SK-N-SH treated with all-trans-retinoic acid at 6 μM for 48 hours (cell line): ENCODE data around the gene ITGAV.

Experiments
- ATAC-seq: fragments of 200-7000 bp; cut with Tn5 transposase; 3 replicates; pipeline ENCODE4 v1.9.1; 2020; ENCODE audit warnings: mild to moderate bottlenecking, moderate library complexity
- BACH2 ChIP-seq: fragments of 250-450 bp; sonication (Bioruptor Pico); IDR thresholded peaks from 2 replicates; pipeline ENCODE4 v1.9.0; 2021; ENCODE audit warnings: mild to moderate bottlenecking, borderline replicate concordance
- CSDC2 ChIP-seq: fragments of 250-450 bp; sonication (Bioruptor Pico); IDR thresholded peaks from 2 replicates; pipeline ENCODE4 v1.5.0; 2020; ENCODE audit warnings: mild to moderate bottlenecking, moderate library complexity
- ESRRG ChIP-seq: fragments of 250-450 bp; sonication (Bioruptor Pico); IDR thresholded peaks from 2 replicates; pipeline ENCODE4 v1.6.1; 2021; ENCODE audit warnings: mild to moderate bottlenecking
- GLIS3 ChIP-seq: fragments of 250-450 bp; sonication (Bioruptor Pico); IDR thresholded peaks from 2 replicates; pipeline ENCODE4 v1.5.0; 2020; ENCODE audit warnings: mild to moderate bottlenecking, moderate library complexity
- ISL1 ChIP-seq: fragments of 250-450 bp; sonication (Bioruptor Pico); IDR thresholded peaks from 2 replicates; pipeline ENCODE4 v2.1.2; 2022; ENCODE audit warnings: mild to moderate bottlenecking, moderate library complexity
- OSR1 ChIP-seq: fragments of 250-450 bp; sonication (Bioruptor Pico); IDR thresholded peaks from 2 replicates; pipeline ENCODE4 v1.8.0; 2022; ENCODE audit warnings: moderate library complexity, mild to moderate bottlenecking, inconsistent platforms
- PATZ1 ChIP-seq: fragments of 250-450 bp; sonication (Bioruptor Pico); IDR thresholded peaks from 2 replicates; pipeline ENCODE4 v1.8.0; 2020; ENCODE audit warnings: mild to moderate bottlenecking, moderate library complexity, borderline replicate concordance
- POU6F1 ChIP-seq: fragments of 250-450 bp; sonication (Bioruptor Pico); IDR thresholded peaks from 2 replicates; pipeline ENCODE4 v1.8.0; 2021; ENCODE audit warnings: low read depth, mild to moderate bottlenecking, moderate library complexity, borderline replicate concordance
- PPARA ChIP-seq: fragments of 250-450 bp; sonication (Bioruptor Pico); IDR thresholded peaks from 2 replicates; pipeline ENCODE4 v1.5.0; 2020; ENCODE audit warnings: mild to moderate bottlenecking, borderline replicate concordance
- RARB ChIP-seq: fragments of 250-450 bp; sonication (Bioruptor Pico); IDR thresholded peaks from 2 replicates; pipeline ENCODE4 v1.8.0; 2021; ENCODE audit warnings: mild to moderate bottlenecking, moderate library complexity
- SNAI2 ChIP-seq: fragments of 250-450 bp; sonication (Bioruptor Pico); IDR thresholded peaks from 2 replicates; pipeline ENCODE4 v1.5.0; 2020; ENCODE audit warnings: mild to moderate bottlenecking, moderate library complexity
- TOX ChIP-seq: fragments of 250-450 bp; sonication (Bioruptor Pico); IDR thresholded peaks from 2 replicates; pipeline ENCODE4 v1.8.0; 2021; ENCODE audit warnings: mild to moderate bottlenecking, moderate library complexity, borderline replicate concordance
- TSHZ2 ChIP-seq: fragments of 250-450 bp; sonication (Bioruptor Pico); IDR thresholded peaks from 2 replicates; pipeline ENCODE4 v1.5.0; 2020; ENCODE audit warnings: mild to moderate bottlenecking, moderate library complexity
- ZC3H10 ChIP-seq: fragments of 250-450 bp; sonication (Bioruptor Pico); IDR thresholded peaks from 2 replicates; pipeline ENCODE4 v1.5.1; 2021; ENCODE audit warnings: mild to moderate bottlenecking, moderate library complexity
- ZFP3 ChIP-seq: fragments of 250-450 bp; sonication (Bioruptor Pico); IDR thresholded peaks from 2 replicates; pipeline ENCODE4 v1.5.0; 2020; ENCODE audit warnings: mild to moderate bottlenecking, moderate library complexity
- ZNF565 ChIP-seq: fragments of 450-650 bp; formaldehyde crosslinking; conservative IDR thresholded peaks from 2 replicates; pipeline ENCODE4 v1.5.0; 2020; ENCODE audit warnings: low read depth, mild to moderate bottlenecking, moderate library complexity
- ZNF70 ChIP-seq: fragments of 450-650 bp; formaldehyde crosslinking; IDR thresholded peaks from 2 replicates; pipeline ENCODE4 v1.5.0; 2020; ENCODE audit warnings: mild to moderate bottlenecking, moderate library complexity
- TF ChIP-seq, protein P1 (sequence below): fragments of 250-450 bp; sonication (Bioruptor Pico); IDR thresholded peaks from 2 replicates; pipeline ENCODE4 v1.5.1; 2021; ENCODE audit warnings: mild to moderate bottlenecking, moderate library complexity

ITGAV gene

GRCh38 chr2:186644791-186645190 lies 54.9 kb downstream of the ITGAV start (continued):
- TF ChIP-seq TSHZ2, result no peak
- TF ChIP-seq ZFP3, result no peak
- no peak for TF ChIP-seq GLIS3 (CRISPR knock-in tag)
- TF ChIP-seq, all 23 proteins: peak for 0

- no peak for ATAC-seq
- TF ChIP-seq ESRRG (CRISPR knock-in tag) (no peak), SNAI2 (CRISPR knock-in tag) (no peak), PATZ1 (CRISPR knock-in tag) (no peak), POU6F1 (CRISPR knock-in tag) (no peak), ZC3H10 (CRISPR knock-in tag) (no peak), TOX (CRISPR knock-in tag) (no peak), ZNF565 (CRISPR knock-in tag) (no peak), CSDC2 (CRISPR knock-in tag) (no peak)
- TF ChIP-seq, protein P1, sequence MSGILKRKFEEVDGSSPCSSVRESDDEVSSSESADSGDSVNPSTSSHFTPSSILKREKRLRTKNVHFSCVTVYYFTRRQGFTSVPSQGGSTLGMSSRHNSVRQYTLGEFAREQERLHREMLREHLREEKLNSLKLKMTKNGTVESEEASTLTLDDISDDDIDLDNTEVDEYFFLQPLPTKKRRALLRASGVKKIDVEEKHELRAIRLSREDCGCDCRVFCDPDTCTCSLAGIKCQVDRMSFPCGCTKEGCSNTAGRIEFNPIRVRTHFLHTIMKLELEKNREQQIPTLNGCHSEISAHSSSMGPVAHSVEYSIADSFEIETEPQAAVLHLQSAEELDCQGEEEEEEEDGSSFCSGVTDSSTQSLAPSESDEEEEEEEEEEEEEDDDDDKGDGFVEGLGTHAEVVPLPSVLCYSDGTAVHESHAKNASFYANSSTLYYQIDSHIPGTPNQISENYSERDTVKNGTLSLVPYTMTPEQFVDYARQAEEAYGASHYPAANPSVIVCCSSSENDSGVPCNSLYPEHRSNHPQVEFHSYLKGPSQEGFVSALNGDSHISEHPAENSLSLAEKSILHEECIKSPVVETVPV (CRISPR knock-in tag), result no peak
Observed at GRCh38 chr2:186645999-186646398, 56.1 kb downstream of the ITGAV start.

DNA sequence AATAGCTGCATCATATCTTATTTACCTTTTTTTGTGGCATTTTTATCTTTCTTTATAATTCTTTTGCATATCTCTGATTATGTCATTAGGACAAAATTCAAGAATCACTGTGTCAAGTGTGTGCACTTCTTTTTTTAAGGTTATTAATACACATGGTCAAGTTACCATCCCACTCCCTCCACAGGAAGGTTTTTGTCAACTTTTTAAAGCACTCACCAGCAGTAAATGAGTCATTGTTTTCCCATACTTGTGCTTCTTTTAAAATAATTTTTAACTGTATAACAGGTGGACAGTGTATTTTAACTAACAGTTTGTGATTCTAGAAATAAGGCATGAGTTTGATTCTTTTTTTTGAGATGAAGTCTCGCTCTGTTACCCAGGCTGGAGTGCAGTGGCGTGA lies 58.3 kb downstream of the ITGAV start:
- no peak for ATAC-seq
- TF ChIP-seq PPARA (CRISPR knock-in tag), result no peak
- TF ChIP-seq RARB (CRISPR knock-in tag), result no peak
- no peak for TF ChIP-seq OSR1 (CRISPR knock-in tag)
- TF ChIP-seq SNAI2 (CRISPR knock-in tag), result no peak
- TF ChIP-seq, all 23 proteins: peak for 0

DNA sequence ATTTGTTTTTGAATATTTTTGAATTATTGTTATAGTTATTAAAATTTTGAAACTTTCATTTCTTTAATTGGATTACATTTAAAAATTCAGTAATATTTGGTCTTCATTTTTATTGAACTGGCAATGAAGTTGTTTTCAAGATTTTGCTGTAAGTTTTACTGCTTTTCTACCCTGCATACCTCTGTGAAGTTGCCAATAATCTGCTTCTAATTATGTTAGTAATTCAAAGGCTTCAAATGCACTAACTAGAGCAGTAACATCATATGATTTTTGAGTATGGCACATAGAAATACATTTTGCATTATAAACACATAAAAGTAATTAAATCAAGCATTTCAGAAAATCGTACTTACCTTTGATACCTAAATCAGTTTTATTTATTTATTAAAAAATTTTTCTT lies 63.7 kb downstream of the ITGAV start:
- TF ChIP-seq RARB (CRISPR knock-in tag) (no peak), PATZ1 (CRISPR knock-in tag) (no peak), ESRRG (CRISPR knock-in tag) (no peak), TOX (CRISPR knock-in tag) (no peak), ISL1 (CRISPR knock-in tag) (no peak), TSHZ2 (no peak), BACH2 (CRISPR knock-in tag) (no peak), GLIS3 (CRISPR knock-in tag) (no peak), ZNF565 (CRISPR knock-in tag) (no peak), SNAI2 (CRISPR knock-in tag) (no peak), ZNF70 (CRISPR knock-in tag) (no peak)
- TF ChIP-seq, protein P1 (CRISPR knock-in tag), result no peak
- ATAC-seq, result no peak
